ENCODE measurements around the gene APOL5.
"Not testable (repeated sequence)": the region's sequence is repeated elsewhere in the genome, so short reads cannot be mapped to it uniquely, and the experiment has no call there.

GRCh38 chr22:35676065-35676464, 41.6 kb upstream of the APOL5 start:
- not testable (repeated sequence) for TF ChIP-seq CTCF, EP300, POLR2A (IDR thresholded peaks at IDR 0.05)
